Globus pallidus (tissue), 1 donor: ENCODE results near the gene ZBTB16.

Source experiments
- DNase-seq: peaks from one replicate; pipeline ENCODE4 v3.0.0-alpha.2; 2015; ENCODE audit warnings: low spot score

Gene ZBTB16

DNA sequence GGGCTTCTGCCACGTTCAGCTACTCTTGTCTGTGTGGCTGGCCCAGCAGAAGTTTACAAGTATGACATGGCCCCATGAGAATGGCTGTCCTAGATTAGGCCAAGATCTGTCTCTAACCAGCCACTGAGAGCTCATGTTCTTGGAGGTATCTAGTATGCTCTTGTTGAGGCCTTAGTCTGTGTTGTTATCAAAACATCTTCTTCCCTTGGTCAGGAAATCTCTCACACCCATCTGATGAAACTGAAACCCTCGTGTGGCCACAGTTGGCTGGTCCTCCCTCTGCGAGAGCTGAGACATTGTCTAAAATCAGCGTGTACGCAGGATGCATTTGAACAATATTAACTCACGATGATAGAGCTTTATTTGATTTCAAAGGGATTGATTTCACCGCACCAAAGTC, 127.7 kb downstream of the ZBTB16 start:
- DNase-seq = no peak

GRCh38 chr11:114188851-114189570, 129.5 kb downstream of the ZBTB16 start:
- DNase-seq = no peak

GRCh38 chr11:114190630-114191029, 131.1 kb downstream of the ZBTB16 start:
- DNase-seq = no peak

DNA sequence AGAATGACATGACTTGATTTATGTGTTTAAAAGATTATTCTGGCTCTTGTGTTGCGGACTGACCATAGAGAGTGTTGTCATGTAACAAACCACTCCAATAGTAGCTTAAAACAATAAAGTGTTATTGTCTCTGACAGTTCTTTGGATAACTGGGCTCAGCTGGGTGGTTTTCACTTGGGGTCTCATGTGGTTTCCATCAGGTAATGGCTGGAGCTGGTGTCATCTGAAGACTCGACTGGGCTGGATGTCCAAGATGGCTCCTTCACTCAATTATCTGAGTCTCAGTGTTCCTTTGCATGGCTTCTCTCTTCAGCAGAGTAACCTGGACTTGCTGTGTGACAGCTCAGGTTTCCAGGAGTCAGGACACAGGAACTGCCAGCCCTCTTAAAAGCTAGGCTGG, 132.4 kb downstream of the ZBTB16 start:
- no peak for DNase-seq

DNA sequence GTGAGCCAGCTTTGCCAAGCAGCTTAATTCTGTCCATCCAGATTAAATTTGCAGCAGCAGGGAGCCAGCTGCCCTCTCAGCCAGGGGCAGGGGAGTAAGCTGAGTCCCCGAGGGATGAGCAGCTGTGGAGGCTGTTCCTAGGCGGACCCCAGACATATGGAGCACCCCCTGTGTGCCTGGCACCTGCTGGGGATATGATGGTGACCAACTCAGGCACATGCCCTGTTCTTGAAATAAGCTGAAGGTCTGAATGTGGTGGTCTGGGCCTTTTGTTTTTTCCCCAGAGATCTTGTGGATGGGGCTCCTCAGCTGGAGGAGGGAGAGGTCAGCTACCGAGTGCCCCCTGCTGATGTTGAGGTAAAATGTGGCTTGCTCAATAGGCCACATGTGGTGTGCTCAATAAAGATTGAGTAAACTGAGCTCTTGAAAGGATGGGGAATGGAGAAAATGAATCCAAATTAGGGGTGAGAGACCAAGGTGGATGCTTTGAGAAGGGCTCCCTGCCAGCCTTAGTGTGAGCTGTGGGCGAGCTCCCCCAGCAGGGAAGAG, 133.4 kb downstream of the ZBTB16 start:
- DNase-seq = no peak

DNA sequence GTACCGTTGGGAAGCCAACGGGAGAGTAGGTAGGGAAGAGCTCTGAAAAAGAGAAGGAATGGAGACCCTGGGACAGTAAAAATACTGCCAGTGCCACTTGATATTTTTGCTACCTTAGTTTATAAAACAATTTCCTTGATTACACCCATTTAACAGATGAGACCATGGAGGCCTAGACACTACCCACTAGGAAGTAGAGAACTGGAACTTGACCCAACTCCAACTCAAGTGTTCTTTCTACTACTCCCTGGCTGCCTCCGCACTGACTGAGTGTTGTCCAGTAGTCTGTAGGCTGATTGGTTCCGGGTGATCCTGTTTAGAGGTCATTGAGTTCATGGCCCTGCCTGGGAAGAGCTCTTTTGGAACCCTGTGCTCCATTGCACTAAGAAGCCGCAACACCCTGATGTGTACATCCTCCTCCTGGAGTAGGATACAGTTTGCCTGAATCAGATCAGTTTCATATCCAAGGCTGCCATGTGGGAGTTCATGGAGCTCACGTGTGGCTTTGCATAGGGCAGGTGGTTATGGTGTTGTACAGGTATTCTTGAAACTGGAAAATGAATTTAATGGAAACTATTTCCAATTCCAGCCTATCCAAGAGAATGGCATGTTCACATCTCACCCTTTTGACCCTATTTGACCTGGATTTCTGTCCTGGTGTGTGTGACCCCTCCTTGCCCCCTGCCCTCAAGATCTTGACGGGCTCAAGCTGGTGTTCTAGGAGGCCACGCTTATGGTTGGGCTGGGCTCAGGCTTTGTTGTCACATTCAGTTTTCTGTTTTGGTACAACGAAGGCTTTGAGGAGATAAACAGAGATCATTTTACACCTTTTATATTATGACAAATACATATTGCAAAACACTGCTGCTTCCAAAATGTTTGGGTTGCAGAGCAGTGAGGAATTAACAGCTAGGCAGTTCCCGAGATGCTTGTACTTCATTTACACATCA, 134.5 kb downstream of the ZBTB16 start:
- DNase-seq = no peak

DNA sequence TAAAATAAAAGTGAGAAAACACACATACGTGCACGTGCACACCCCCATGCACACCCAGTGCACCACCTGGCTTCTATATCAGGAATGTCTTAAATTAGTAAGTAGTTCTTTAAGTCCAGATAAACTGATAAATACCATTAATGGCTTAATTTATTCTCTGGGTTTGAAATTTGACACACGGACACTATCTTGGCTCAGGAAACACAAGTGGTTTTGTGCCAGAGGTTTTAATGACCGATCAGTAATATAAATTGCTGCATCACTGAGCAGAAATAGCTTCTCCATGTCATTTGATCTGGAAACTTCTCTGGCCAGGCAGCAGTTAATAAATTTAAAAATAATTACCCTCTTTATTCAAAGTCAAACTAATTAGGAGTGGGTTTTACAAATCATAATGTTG, 135.2 kb downstream of the ZBTB16 start:
- DNase-seq = no peak

DNA sequence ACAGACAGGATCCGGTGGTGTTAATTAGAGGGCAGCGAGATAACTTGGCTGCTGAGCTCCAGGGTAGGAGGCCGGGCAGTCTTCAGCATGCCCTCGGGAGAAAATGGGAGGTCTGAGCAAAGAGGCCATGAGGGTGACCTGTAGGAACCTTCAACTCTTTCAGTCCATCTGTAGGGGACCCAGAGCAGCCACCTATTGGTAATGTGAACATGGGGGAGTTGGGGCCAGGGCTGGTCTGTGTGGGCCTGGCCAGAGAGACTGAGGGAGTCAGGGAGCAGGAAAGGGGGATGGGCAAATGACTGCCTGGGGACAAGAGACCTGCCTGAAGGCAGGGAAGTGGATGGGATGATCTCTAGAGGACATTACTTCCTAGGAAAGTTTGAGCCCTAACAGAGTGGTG, 135.6 kb downstream of the ZBTB16 start:
- no peak for DNase-seq

- no peak for DNase-seq
These were observed 136.6 kb downstream of the ZBTB16 start for GRCh38 chr11:114195981-114196731.

DNA sequence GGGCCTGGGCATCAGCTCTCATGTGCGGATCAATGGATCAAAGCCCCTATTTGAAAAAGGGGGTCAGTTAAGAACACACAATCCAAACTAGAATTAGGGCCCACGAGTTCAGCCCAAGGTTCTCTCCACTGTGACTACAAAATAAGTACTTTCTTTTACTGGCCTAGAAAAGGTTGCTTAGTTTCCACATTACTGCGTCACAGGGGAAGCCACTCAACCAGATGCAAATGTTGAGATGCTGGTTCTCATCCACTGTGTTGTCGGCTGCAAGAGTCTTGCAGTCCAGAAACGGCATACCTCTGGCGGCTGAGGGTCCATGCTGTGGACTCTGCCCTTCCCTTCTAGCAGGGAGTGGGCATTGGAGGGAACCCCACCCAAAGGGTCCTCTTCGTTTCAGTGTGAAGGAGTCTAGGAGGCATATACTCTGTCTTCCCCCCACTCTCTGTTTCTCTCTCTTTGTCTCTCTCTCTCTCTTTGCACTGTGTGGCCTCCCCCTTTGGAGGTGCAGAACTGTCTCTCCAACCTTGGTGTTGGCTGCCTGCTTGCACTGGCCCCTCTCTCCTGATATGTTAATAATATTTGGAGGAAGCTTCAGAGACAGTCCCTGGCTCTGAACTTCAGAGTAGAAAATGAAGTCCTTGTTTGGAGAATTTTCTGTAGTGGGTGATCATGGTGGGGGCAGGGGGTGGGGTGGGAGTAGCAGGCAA, 137.6 kb downstream of the ZBTB16 start:
- DNase-seq = peak; percentile 68

DNA sequence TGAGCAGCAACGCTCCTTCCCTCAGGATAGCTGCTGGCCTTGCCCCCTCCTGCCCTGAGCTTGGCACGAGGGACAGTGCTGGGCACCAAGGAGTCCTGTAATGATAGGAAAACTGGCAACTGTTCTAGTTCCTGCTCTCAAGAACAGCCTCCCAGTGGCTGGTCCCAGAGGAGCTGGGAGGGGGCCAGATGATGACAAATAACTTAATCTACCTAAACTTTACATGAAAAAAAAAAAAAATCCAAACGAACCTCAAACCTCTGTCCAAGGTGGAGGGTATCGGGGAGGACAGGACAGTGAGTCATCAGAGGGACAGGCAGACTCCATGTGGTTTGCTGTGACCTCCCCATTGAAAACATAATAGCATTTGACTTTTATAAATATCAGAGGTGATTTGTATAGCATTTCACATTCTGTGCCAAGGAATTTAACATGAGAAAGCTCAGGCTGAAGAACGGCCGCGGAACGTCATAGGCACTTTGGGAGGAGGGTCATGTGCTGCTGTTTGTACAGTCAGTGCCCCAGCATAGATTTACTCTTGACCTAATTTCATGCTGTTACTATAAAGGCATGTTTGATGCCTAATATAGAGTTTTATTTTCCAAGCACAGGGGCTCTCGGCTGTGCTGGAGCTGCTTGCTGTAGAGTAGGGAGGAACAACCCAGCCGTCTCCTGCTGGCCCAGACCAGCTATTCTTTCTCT, 138.4 kb downstream of the ZBTB16 start:
- peak; percentile 48 for DNase-seq

DNA sequence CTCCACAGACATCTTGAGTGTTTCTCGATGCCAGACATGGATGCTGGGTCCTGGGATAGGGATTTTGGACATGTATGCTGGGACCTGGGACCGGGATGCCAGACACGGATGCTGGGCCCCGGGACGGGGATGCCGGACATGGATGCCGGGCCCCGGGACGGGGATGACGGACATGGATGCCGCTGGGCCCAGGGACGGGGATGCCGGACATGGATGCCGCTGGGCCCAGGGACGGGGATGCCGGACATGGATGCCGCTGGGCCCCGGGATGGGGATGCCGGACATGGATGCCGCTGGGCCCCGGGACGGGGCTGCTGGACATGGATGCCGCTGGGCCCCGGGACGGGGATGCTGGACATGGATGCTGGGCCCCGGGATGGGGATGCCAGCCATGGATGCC, 139.5 kb downstream of the ZBTB16 start:
- DNase-seq = no peak

GRCh38 chr11:114200351-114201133, 141.0 kb downstream of the ZBTB16 start:
- DNase-seq = no peak

- DNase-seq = no peak
These were observed 141.7 kb downstream of the ZBTB16 start for GRCh38 chr11:114201219-114201618.

DNA sequence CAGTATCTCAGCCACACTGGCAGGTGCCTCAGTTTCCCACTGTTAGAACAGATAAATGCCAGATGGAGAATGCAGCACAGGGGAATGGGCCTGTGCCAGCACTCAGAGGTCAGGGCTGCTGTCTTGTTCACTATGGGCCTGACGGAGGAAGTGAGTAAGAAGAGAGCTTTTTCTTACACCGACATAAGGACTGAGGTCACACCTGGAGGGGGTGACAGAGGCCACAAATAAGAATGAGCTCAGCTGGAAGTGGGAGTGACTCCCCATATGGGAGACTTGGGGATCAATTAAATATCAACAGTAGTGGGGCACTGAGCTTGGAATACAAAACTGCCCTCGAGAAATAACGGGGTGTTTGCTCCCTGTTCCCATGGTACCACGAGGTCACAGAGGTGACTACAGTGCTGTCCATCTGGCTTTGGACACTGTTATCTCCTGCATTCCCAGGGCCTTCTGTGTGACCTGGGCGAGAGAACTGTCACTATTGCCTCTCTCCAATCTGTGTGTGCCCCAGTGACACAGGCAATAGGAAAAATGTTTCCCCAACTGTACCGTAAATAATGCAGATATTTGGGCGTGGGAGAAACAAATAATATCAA, 142.6 kb downstream of the ZBTB16 start:
- DNase-seq = no peak

DNA sequence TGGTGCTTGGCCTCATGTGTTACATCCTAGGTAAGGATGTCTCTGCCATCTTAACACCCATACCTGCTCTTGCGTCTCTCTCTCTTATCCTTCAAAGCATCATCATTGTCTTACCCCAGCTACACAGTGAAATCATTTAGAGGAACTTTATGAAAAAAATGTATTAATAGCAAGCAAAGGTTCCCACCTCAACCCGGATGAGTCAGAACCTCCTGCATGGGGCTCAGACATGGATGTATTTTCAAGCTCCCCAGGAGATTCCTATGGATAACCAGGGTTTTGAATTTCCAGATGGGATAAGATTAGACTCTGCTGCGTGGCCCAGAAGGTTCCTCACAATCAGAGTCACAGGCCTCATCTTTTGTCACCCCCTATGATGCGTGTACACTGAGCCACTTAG, 147.6 kb downstream of the ZBTB16 start:
- no peak for DNase-seq

GRCh38 chr11:114208377-114208776, 148.9 kb downstream of the ZBTB16 start:
- DNase-seq = no peak

- DNase-seq = no peak
These were observed 149.8 kb downstream of the ZBTB16 start for GRCh38 chr11:114209343-114209742.

- no peak for DNase-seq
These were observed 150.4 kb downstream of the ZBTB16 start for GRCh38 chr11:114209904-114210303.
